Measurements from ENCODE around the gene LOXHD1.

- TF ChIP-seq CTCF (conservative IDR thresholded peaks at IDR 0.05; ENCODE audit: low read depth, low read length), result no peak
- TF ChIP-seq POLR2A (IDR thresholded peaks at IDR 0.05; ENCODE audit: low read depth, low read length), result no peak
- no peak for TF ChIP-seq RFX5 (IDR thresholded peaks at IDR 0.05; ENCODE audit: low read depth, low read length)
- no peak for TF ChIP-seq RAD21 (IDR thresholded peaks at IDR 0.05; ENCODE audit: low read length)
- TF ChIP-seq MAFK (IDR thresholded peaks at IDR 0.05; ENCODE audit: low read depth, low read length), result no peak
- TF ChIP-seq FOS (IDR thresholded peaks at IDR 0.05; ENCODE audit: low read depth, low read length), result no peak
These were observed 33.5 kb downstream of the LOXHD1 start for GRCh38 chr18:46623541-46623940.
